Measurements from ENCODE around the gene DPP6. TPM values are rescaled to one million over a fixed set of nuclear protein-coding genes. Genes with fewer than 3 reads are reported as not detected.

The DPP6 gene
- total and polyA plus RNA-seq, 2 of the 8 experiments (the other 6 are each of a cell fraction or from before 2014, with no cell fraction given): 4.7 to 6.8 TPM

DNA sequence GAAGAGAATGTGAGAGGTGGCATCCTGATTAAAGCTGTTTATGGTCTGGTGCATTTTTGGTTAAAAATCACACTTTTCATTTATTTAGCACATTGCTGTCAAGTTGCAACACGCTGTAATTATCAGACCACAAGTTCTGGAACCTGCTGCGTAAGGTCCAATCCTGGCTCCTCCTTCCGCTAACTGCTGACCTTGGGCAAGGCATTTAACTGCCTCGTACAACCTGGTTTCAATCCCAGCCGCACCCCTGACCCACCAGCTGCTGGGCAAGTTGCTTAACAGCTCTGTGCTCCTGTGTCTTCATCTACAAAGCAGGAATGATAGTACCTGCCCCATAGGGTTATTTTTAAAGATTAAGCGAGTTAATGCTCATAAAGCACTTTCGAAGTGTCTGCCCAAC, 668.9 kb downstream of the DPP6 start:
- no peak overlapping the region for H2BK20ac ChIP-seq (ENCODE audit: low read length)
- no peak overlapping the region for H3K9ac ChIP-seq (replicated peaks in 1 of 4; ENCODE audit: extremely low read depth in 1 of 4, low read depth in 3 of 4, low read length in 3 of 4)
- no peak for FAIRE-seq
- TF ChIP-seq, protein P1, sequence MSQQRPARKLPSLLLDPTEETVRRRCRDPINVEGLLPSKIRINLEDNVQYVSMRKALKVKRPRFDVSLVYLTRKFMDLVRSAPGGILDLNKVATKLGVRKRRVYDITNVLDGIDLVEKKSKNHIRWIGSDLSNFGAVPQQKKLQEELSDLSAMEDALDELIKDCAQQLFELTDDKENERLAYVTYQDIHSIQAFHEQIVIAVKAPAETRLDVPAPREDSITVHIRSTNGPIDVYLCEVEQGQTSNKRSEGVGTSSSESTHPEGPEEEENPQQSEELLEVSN (IDR thresholded peaks at IDR 0.05): no peak
- TF ChIP-seq KDM5A (IDR thresholded peaks at IDR 0.05; ENCODE audit: low read length) (no peak), KDM4A (IDR thresholded peaks at IDR 0.05; ENCODE audit: low read depth, low read length, severe bottlenecking) (no peak), SP1 (IDR thresholded peaks at IDR 0.05; ENCODE audit: low read depth, low read length) (no peak), TEAD4 (IDR thresholded peaks at IDR 0.05; ENCODE audit: low read depth, low read length) (no peak), SIN3A (conservative IDR thresholded peaks at IDR 0.05 in 1 of 2, IDR thresholded peaks at IDR 0.05 in 1 of 2; ENCODE audit: low read depth in 1 of 2, low read length in 2 of 2) (no peak), EGR1 (IDR thresholded peaks at IDR 0.05; ENCODE audit: borderline replicate concordance, low read depth, low read length) (no peak), SIX5 (IDR thresholded peaks at IDR 0.05; ENCODE audit: low read depth, low read length) (no peak), KDM1A (IDR thresholded peaks at IDR 0.05; ENCODE audit: borderline replicate concordance, low read length) (no peak), CEBPB (IDR thresholded peaks at IDR 0.05; ENCODE audit: low read depth, low read length) (no peak), CHD2 (IDR thresholded peaks at IDR 0.05; ENCODE audit: low read length) (no peak), CTBP2 (IDR thresholded peaks at IDR 0.05; ENCODE audit: borderline replicate concordance, insufficient read depth, insufficient read length, low read length) (no peak), SUZ12 (IDR thresholded peaks at IDR 0.05; ENCODE audit: low read length) (no peak), EP300 (IDR thresholded peaks at IDR 0.05; ENCODE audit: borderline replicate concordance in 1 of 2, low read depth in 2 of 2, low read length in 2 of 2) (no peak)

More for the DNA sequence above, 668.9 kb downstream of the DPP6 start:
- Histone ChIP-seq H4K5ac (ENCODE audit: insufficient read length, low read depth, low read length) (no peak overlapping the region), H3K23me2 (ENCODE audit: low read depth, low read length) (no peaks in the 10 kb centered on the region; the same call in 1 of the 2 replicates), H3K79me1 (ENCODE audit: low read depth, low read length) (no peaks in the 10 kb centered on the region), H3K56ac (replicated peaks; ENCODE audit: insufficient read length, low read depth, low read length) (no peak overlapping the region), H4K20me1 (replicated peaks in 1 of 2; ENCODE audit: control insufficient read depth in 1 of 2, insufficient read depth in 2 of 2, low read length in 2 of 2) (no peaks in the 10 kb centered on the region), H3K4ac (replicated peaks; ENCODE audit: insufficient read length, low read depth, low read length) (no peak overlapping the region), H3K36me3 (ENCODE audit: control insufficient read depth in 2 of 4, insufficient read depth in 4 of 4, low read length in 3 of 4) (no peaks in the 10 kb centered on the region), H3K23ac (ENCODE audit: insufficient read length) (no peak overlapping the region), H3K9me3 (ENCODE audit: insufficient read depth in 2 of 2, low read depth in 1 of 2, low read length in 1 of 2) (peaks cover 13 to 20% of the 10 kb centered on the region in 2 experiments), H2BK120ac (replicated peaks; ENCODE audit: low read depth, low read length) (no peak overlapping the region), H3K4me2 (ENCODE audit: insufficient read depth in 1 of 2, low read depth in 2 of 2, low read length in 2 of 2) (no peak overlapping the region), H3K27ac (ENCODE audit: low read depth, low read length) (no peak overlapping the region), H2AK5ac (ENCODE audit: low read depth, low read length) (no peak overlapping the region), H2AFZ (ENCODE audit: low read length) (no peak overlapping the region), H2BK12ac (ENCODE audit: low read depth, low read length) (no peak overlapping the region), H3K27me3 (replicated peaks in 1 of 4; ENCODE audit: control insufficient read depth in 3 of 4, extremely low read depth in 1 of 4, insufficient read depth in 3 of 4, low read length in 3 of 4) (no peaks in the 10 kb centered on the region), H3K18ac (ENCODE audit: extremely low read depth, low read length) (no peak overlapping the region), H3K14ac (ENCODE audit: insufficient read length) (no peak overlapping the region), H2BK15ac (ENCODE audit: low read length) (no peak overlapping the region), H4K91ac (replicated peaks; ENCODE audit: insufficient read length, low read length) (no peak overlapping the region), H2BK5ac (ENCODE audit: low read depth, low read length) (no peak overlapping the region), H3K4me3 (ENCODE audit: extremely low read depth in 1 of 4, insufficient read depth in 2 of 4, low read depth in 3 of 4, low read length in 4 of 4) (no peak overlapping the region), H3K79me2 (ENCODE audit: control insufficient read depth in 1 of 2, insufficient read depth in 2 of 2, low read length in 2 of 2) (no peaks in the 10 kb centered on the region), H4K8ac (ENCODE audit: extremely low read depth, insufficient read depth, low read length) (no peak overlapping the region), H3K4me1 (replicated peaks in 1 of 4; ENCODE audit: control insufficient read depth in 3 of 4, insufficient read depth in 4 of 4, low read length in 3 of 4) (no peaks in the 10 kb centered on the region)
- WGBS, 2 experiments (ENCODE audit: extremely low coverage in 1 of 2, insufficient coverage in 1 of 2, insufficient read length in 1 of 2, insufficient replicate concordance in 2 of 2, low coverage in 1 of 2, low lambda C conversion rate in 2 of 2, missing lambda C conversion rate in 1 of 2): 83% methylated on average over 7 of the region's 7 CpGs; no CpG with 5 or more reads in 1 of the 2 experiments
- CTCF ChIA-PET (ENCODE audit: partially characterized antibody): interaction anchor here (1.0 to 1.7 kb wide), 4 partner anchors 13 to 28 kb away, joined by 3 to 5 read pairs (median 4); no protein-coding TSS in a partner anchor
- DNase-seq (ENCODE audit: low read depth in 1 of 2, low spot score in 2 of 2): no peak
- POLR2A ChIA-PET (ENCODE audit: partially characterized antibody): interaction anchor here (1.0 kb wide), 1 partner anchor 27 kb away, joined by 3 read pairs; no protein-coding TSS in a partner anchor
